T-helper 2 cell treated with Interferon-gamma antibody and Interleukin-4, amounts not matched to agents 5 μg/mL and 100 μg/mL, for 36 hours (primary cell): ENCODE data around the gene IGFL1.
"Not testable (repeated sequence)": the region's sequence is repeated elsewhere in the genome, so short reads cannot be mapped to it uniquely, and the experiment has no call there.

Source experiments
- DNase-seq: peaks from one replicate; pipeline ENCODE4 v3.0.0; 2021; ENCODE audit warnings: low spot score
- H3K27ac Mint-ChIP-seq: one replicate; pipeline ENCODE4 v1.8.0; 2021; ENCODE audit warnings: mild to moderate bottlenecking, mixed read lengths
- H3K27me3 Mint-ChIP-seq: one replicate; pipeline ENCODE4 v1.8.0; 2021; ENCODE audit warnings: low read depth, mixed read lengths
- H3K36me3 Mint-ChIP-seq: one replicate; pipeline ENCODE4 v1.8.0; 2021; ENCODE audit warnings: low read depth, mixed read lengths
- H3K4me1 Mint-ChIP-seq: one replicate; pipeline ENCODE4 v1.8.0; 2021; ENCODE audit warnings: low read depth, mixed read lengths
- H3K4me3 Mint-ChIP-seq: one replicate; pipeline ENCODE4 v1.8.0; 2022; ENCODE audit warnings: mild to moderate bottlenecking, moderate library complexity, mixed read lengths
- H3K9me3 Mint-ChIP-seq: one replicate; pipeline ENCODE4 v1.8.0; 2021; ENCODE audit warnings: mixed read lengths

Gene IGFL1

GRCh38 chr19:46207858-46208257 is 21.7 kb upstream of the IGFL1 start:
- H3K27me3 Mint-ChIP-seq = peaks cover 21% of the 10 kb centered on the region
- H3K4me3 Mint-ChIP-seq, H3K27ac Mint-ChIP-seq, H3K9me3 Mint-ChIP-seq, H3K4me1 Mint-ChIP-seq, DNase-seq, H3K36me3 Mint-ChIP-seq: not testable (repeated sequence)

DNA sequence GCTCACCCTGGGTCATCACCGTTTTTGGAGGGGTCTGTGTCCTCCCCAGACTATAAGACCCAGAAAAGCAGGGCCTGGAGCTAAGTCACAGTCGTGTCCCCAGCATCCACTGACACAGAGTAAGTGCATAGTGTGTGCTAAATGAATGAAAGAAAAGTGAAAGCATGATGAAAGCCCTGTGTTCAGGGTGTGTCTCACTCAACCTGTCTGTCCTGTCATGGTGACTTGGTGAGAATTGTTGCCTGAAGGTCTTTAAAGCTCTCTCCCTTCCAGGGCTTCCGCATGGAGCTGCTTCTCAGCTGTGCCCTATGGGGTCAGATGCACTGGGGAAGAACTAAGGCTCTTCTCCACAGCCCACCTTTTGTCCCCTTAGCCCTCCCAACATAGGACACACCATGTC is 20.5 kb upstream of the IGFL1 start:
- no peaks in the 10 kb centered on the region for H3K36me3 Mint-ChIP-seq
- peaks cover 20% of the 10 kb centered on the region for H3K27me3 Mint-ChIP-seq
- H3K4me1 Mint-ChIP-seq = peaks cover 7% of the 10 kb centered on the region
- H3K27ac Mint-ChIP-seq = no peak overlapping the region
- peak overlapping the region; percentile 41 for H3K4me3 Mint-ChIP-seq
- no peaks in the 10 kb centered on the region for H3K9me3 Mint-ChIP-seq
- DNase-seq = no peak

- H3K4me1 Mint-ChIP-seq = peaks cover 7% of the 10 kb centered on the region
- H3K4me3 Mint-ChIP-seq = peak overlapping the region; percentile 41
- no peaks in the 10 kb centered on the region for H3K9me3 Mint-ChIP-seq
- peaks cover 20% of the 10 kb centered on the region for H3K27me3 Mint-ChIP-seq
- no peak overlapping the region for H3K27ac Mint-ChIP-seq
- no peaks in the 10 kb centered on the region for H3K36me3 Mint-ChIP-seq
- DNase-seq = no peak
Measured at GRCh38 chr19:46209472-46209871, 20.1 kb upstream of the IGFL1 start.

DNA sequence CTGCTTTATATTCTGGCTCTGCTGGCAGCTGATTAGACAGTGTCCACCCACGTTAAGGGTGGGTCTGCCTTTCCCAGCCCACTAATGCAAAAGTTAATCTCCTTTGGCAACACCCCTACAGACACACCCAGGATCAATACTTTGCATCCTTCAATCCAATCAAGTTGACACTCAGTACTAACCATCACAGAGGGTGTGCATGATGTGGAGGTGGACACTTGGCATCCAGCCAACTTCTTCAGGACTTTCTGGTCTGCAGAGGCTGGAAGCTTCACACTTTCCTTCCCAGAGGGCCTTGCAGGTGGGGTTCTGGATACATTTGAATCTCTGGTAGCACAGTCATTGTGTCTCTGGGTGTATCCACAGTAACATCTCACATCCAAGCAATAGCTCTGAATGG is 18.9 kb upstream of the IGFL1 start:
- peaks cover 7% of the 10 kb centered on the region for H3K4me1 Mint-ChIP-seq
- H3K36me3 Mint-ChIP-seq = no peaks in the 10 kb centered on the region
- peaks cover 19% of the 10 kb centered on the region for H3K27me3 Mint-ChIP-seq
- no peak for DNase-seq
- H3K9me3 Mint-ChIP-seq = no peaks in the 10 kb centered on the region
- no peak overlapping the region for H3K4me3 Mint-ChIP-seq
- no peak overlapping the region for H3K27ac Mint-ChIP-seq

- Mint-ChIP-seq H3K9me3 (no peaks in the 10 kb centered on the region), H3K27ac (no peak overlapping the region), H3K27me3 (peaks cover 17% of the 10 kb centered on the region), H3K4me1 (peaks cover 7% of the 10 kb centered on the region), H3K36me3 (no peaks in the 10 kb centered on the region), H3K4me3 (no peak overlapping the region)
- no peak for DNase-seq
Measured at GRCh38 chr19:46211201-46211881, 18.2 kb upstream of the IGFL1 start.

GRCh38 chr19:46212592-46212991 is 16.9 kb upstream of the IGFL1 start:
- not testable (repeated sequence) for H3K9me3 Mint-ChIP-seq, H3K4me3 Mint-ChIP-seq, H3K27ac Mint-ChIP-seq, H3K36me3 Mint-ChIP-seq, DNase-seq, H3K4me1 Mint-ChIP-seq
- H3K27me3 Mint-ChIP-seq = peaks cover 17% of the 10 kb centered on the region

DNA sequence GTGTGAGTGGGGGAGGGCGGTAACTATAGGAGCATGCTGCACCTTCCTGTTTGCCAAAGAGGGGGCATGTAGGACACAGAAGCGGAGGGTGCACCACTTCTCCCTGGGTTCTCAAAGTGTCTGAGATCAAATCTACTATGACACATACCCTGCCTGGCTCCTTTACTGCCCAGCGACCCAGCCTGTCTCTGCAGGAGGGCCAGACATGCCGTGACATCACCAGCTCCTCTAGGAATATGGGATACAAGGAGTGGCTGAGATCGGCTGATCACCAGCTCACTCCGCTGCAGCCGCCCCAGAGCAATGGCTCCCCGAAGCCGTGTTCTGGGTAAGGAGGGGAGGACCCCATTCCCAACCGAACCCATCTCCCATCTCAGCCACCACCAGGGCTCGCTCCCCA is 16.4 kb upstream of the IGFL1 start:
- H3K4me3 Mint-ChIP-seq = no peak overlapping the region
- peaks cover 7% of the 10 kb centered on the region for H3K4me1 Mint-ChIP-seq
- no peak for DNase-seq
- H3K27ac Mint-ChIP-seq = no peak overlapping the region
- no peaks in the 10 kb centered on the region for H3K9me3 Mint-ChIP-seq
- no peaks in the 10 kb centered on the region for H3K36me3 Mint-ChIP-seq
- peaks cover 17% of the 10 kb centered on the region for H3K27me3 Mint-ChIP-seq

DNA sequence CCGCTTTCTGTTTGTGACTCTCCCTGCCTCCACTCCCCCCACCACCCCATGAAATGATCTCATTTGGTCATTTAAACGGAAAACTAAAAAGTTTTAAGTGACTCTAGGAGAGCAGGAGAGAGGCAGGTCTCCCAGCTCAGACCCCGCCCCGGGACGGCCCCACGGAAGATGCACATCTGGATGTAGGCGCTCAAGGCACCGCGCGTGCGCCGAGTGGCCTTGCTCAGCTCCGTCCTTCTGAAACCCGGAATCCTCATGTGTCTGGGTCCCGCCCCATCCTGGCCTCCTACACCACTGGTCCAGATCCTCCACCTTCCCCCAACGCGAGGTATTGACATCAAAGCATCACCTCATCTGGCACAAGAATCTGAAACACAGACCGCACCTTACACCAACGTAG is 15.7 kb upstream of the IGFL1 start:
- Mint-ChIP-seq H3K27me3 (peaks cover 15% of the 10 kb centered on the region), H3K9me3 (no peaks in the 10 kb centered on the region), H3K4me3 (no peak overlapping the region), H3K27ac (no peak overlapping the region), H3K36me3 (no peaks in the 10 kb centered on the region), H3K4me1 (peaks cover 7% of the 10 kb centered on the region)
- no peak for DNase-seq

DNA sequence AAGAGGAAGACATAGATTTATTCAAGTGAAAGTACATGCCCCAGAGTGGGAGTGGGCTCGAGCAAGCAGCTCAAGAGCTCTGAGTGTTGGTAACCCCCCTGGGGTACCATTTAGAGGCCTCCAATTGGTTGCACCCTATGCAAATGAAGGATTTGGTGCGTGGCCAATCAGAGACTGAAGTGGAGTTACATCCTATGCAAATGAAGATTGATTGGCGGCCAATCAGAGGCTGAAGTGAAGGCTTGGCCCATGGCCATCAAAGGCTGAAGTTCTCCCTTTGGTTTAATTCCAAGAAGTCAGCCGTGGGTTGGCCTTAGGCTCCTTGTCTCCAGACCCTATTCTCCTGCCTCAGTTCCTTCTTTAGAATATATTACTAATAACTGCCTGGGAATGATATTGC is 12.9 kb upstream of the IGFL1 start:
- no peaks in the 10 kb centered on the region for H3K4me1 Mint-ChIP-seq
- no peak for DNase-seq
- no peaks in the 10 kb centered on the region for H3K9me3 Mint-ChIP-seq
- no peak overlapping the region for H3K4me3 Mint-ChIP-seq
- H3K27ac Mint-ChIP-seq = no peak overlapping the region
- no peaks in the 10 kb centered on the region for H3K36me3 Mint-ChIP-seq
- H3K27me3 Mint-ChIP-seq = peaks cover 5% of the 10 kb centered on the region

DNA sequence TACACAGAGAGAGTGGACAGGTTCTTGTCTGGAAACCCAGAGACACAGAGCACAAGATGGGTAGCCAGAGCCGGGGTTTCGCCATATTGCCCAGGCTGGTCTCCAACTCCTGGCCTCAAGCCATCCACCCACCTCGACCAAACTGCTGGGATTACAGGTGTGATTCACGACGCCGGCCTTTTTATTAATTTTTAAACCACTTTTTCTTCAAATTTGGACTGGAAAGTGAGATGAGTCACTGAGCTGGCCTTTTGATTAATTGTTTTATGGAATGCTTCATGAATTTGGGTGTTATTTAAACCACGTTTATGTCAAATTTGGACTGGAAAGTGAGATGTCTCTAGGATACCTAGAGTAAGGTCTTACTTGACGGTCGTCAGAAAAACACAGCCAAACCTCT is 12.1 kb upstream of the IGFL1 start:
- no peak overlapping the region for H3K27ac Mint-ChIP-seq
- H3K9me3 Mint-ChIP-seq = no peaks in the 10 kb centered on the region
- H3K4me3 Mint-ChIP-seq = no peak overlapping the region
- no peaks in the 10 kb centered on the region for H3K36me3 Mint-ChIP-seq
- peaks cover 5% of the 10 kb centered on the region for H3K27me3 Mint-ChIP-seq
- no peak for DNase-seq
- H3K4me1 Mint-ChIP-seq = no peaks in the 10 kb centered on the region

- DNase-seq = peak; percentile 15
- Mint-ChIP-seq H3K4me3 (no peak overlapping the region), H3K4me1 (no peaks in the 10 kb centered on the region), H3K27ac (no peak overlapping the region), H3K9me3 (no peaks in the 10 kb centered on the region), H3K36me3 (no peaks in the 10 kb centered on the region), H3K27me3 (peaks cover 5% of the 10 kb centered on the region)
Measured at GRCh38 chr19:46218160-46218559, 11.4 kb upstream of the IGFL1 start.

- H3K27ac Mint-ChIP-seq = no peak overlapping the region
- no peaks in the 10 kb centered on the region for H3K4me1 Mint-ChIP-seq
- H3K4me3 Mint-ChIP-seq = no peak overlapping the region
- no peak for DNase-seq
- peaks cover 7% of the 10 kb centered on the region for H3K27me3 Mint-ChIP-seq
- H3K9me3 Mint-ChIP-seq = no peaks in the 10 kb centered on the region
- no peaks in the 10 kb centered on the region for H3K36me3 Mint-ChIP-seq
Measured at GRCh38 chr19:46220038-46220615, 9.4 kb upstream of the IGFL1 start.

DNA sequence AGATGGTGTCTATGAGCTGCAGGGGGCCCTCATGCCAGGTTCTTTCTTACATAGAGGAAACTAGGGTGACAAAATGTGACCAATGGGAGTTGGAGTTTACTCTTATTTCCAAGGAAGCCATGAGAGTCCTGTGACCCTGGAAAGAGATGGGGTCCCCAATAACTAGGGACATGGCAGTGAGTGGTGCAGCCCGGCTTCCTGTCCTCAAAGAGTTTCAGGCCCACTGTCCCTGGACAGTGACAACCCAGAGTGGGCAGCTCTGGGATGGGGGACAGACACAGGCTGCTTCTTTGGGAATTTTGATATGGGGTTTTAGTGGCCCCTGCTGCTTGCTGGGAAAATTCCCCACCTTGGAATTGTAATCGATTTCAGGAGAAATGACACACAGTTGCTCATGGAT is 8.4 kb upstream of the IGFL1 start:
- Mint-ChIP-seq H3K4me3 (no peak overlapping the region), H3K4me1 (no peaks in the 10 kb centered on the region), H3K27ac (no peak overlapping the region), H3K36me3 (no peaks in the 10 kb centered on the region), H3K27me3 (peaks cover 11% of the 10 kb centered on the region), H3K9me3 (no peaks in the 10 kb centered on the region)
- no peak for DNase-seq

GRCh38 chr19:46221981-46222610 is 7.4 kb upstream of the IGFL1 start:
- DNase-seq = no peak
- Mint-ChIP-seq H3K9me3 (no peaks in the 10 kb centered on the region), H3K27me3 (peaks cover 10% of the 10 kb centered on the region), H3K4me3 (no peak overlapping the region), H3K4me1 (no peaks in the 10 kb centered on the region), H3K27ac (no peak overlapping the region), H3K36me3 (no peaks in the 10 kb centered on the region)

DNA sequence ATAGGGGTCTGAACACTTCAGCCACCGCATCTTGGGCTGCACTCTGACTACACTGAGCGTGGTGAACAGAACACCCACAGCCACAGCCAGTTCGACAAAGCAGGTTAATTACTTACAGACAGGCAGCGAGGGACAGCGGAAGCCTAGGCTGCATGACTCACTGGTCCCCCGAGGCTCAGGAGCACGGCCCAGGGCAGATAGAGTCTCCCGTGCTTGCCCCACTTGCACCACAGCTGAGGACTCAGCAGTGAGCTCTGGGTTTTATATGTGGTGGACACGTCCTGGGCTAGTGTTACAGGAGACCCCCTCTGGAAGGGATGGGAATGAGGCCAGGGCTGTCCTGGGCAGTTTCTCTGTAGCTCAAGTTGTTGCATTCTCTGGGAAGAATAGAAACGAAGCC is 5.8 kb upstream of the IGFL1 start:
- H3K27me3 Mint-ChIP-seq, H3K27ac Mint-ChIP-seq, H3K4me1 Mint-ChIP-seq, H3K36me3 Mint-ChIP-seq, DNase-seq, H3K4me3 Mint-ChIP-seq, H3K9me3 Mint-ChIP-seq: not testable (repeated sequence)
